IPS-NIHi7 (cell line): ENCODE results near the gene CLDN34.

Experiments used
- DNase-seq: peaks from one replicate; pipeline ENCODE4 v3.0.0; 2012; ENCODE audit warnings: mixed read lengths; ENCODE audit errors: extremely low spot score

CLDN34 gene

GRCh38 chrX:10015723-10016518, 48.8 kb downstream of the CLDN34 start:
- no peak for DNase-seq

GRCh38 chrX:10016519-10017132, 49.5 kb downstream of the CLDN34 start:
- no peak for DNase-seq

GRCh38 chrX:10017872-10018271, 50.7 kb downstream of the CLDN34 start:
- no peak for DNase-seq
